Measurements from ENCODE around the gene GPC6. TPM values are rescaled to one million over a fixed set of nuclear protein-coding genes. Genes with fewer than 3 reads are reported as not detected.

Gene GPC6
- total RNA-seq, 1 donor from 2014 or later: not detected

DNA sequence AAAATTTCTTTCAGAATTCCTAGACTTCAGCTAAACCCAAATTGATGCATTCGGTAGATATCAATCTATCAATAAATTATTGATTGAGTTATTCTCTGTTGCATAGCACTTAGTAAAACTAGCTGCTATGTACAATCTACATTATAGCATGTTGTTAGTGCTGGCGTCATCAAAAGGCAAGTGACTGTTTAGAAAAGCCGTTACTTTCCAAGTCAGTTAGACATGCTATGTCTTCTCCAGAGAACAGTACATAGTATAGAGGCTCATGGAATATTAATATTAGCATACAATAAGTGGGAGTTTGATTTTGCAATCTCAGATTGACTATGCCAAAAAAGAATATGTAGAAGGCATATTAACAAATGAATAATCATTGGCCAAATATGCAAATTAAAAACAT lies 1087.3 kb downstream of the GPC6 start:
- POLR2A ChIA-PET: no interaction called here
- Mint-ChIP-seq H3K4me1 (peaks cover 5% of the 10 kb centered on the region), H3K27ac (no peak overlapping the region), H3K36me3 (ENCODE audit: low read depth) (no peaks in the 10 kb centered on the region), H3K4me3 (no peak overlapping the region), H3K27me3 (no peaks in the 10 kb centered on the region), H3K9me3 (no peaks in the 10 kb centered on the region)
- CTCF ChIA-PET: no interaction called here
- intact Hi-C loops (cut with micrococcal nuclease): no loop called here
- ATAC-seq (ENCODE audit: low read depth): no peak
- DNase-seq: no peak
- TF ChIP-seq, protein P1, sequence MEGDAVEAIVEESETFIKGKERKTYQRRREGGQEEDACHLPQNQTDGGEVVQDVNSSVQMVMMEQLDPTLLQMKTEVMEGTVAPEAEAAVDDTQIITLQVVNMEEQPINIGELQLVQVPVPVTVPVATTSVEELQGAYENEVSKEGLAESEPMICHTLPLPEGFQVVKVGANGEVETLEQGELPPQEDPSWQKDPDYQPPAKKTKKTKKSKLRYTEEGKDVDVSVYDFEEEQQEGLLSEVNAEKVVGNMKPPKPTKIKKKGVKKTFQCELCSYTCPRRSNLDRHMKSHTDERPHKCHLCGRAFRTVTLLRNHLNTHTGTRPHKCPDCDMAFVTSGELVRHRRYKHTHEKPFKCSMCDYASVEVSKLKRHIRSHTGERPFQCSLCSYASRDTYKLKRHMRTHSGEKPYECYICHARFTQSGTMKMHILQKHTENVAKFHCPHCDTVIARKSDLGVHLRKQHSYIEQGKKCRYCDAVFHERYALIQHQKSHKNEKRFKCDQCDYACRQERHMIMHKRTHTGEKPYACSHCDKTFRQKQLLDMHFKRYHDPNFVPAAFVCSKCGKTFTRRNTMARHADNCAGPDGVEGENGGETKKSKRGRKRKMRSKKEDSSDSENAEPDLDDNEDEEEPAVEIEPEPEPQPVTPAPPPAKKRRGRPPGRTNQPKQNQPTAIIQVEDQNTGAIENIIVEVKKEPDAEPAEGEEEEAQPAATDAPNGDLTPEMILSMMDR (IDR thresholded peaks at IDR 0.05): no peak

DNA sequence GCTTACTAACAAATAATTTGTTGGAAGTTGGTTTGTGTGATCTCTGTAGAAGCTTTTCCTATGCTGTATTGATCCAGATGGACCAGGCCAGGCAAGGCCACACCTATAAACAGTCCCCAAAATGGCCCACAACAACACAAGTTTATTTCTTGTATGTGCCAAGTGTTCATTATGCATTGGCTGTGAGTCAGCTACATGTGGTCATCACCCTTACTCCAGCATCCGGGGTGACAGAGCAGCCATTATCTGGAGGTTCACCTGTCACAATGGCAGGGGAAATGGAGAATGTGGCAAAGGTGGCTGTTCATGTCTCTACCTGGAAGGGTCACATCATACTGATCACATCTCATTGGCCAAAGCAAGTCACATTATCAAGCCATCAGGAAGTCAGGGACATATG lies 1088.6 kb downstream of the GPC6 start:
- no peaks in the 10 kb centered on the region for H3K36me3 Mint-ChIP-seq (ENCODE audit: low read depth)
- H3K9me3 Mint-ChIP-seq: no peaks in the 10 kb centered on the region
- H3K27me3 Mint-ChIP-seq: no peaks in the 10 kb centered on the region
- no peak overlapping the region for H3K27ac Mint-ChIP-seq
- H3K4me1 Mint-ChIP-seq: peaks cover 5% of the 10 kb centered on the region
- CTCF ChIA-PET: no interaction called here
- ATAC-seq (ENCODE audit: low read depth) (no peak), DNase-seq (no peak)
- TF ChIP-seq, protein P1 (IDR thresholded peaks at IDR 0.05): no peak
- POLR2A ChIA-PET: no interaction called here
- intact Hi-C loops (cut with micrococcal nuclease): no loop called here
- H3K4me3 Mint-ChIP-seq: no peak overlapping the region

DNA sequence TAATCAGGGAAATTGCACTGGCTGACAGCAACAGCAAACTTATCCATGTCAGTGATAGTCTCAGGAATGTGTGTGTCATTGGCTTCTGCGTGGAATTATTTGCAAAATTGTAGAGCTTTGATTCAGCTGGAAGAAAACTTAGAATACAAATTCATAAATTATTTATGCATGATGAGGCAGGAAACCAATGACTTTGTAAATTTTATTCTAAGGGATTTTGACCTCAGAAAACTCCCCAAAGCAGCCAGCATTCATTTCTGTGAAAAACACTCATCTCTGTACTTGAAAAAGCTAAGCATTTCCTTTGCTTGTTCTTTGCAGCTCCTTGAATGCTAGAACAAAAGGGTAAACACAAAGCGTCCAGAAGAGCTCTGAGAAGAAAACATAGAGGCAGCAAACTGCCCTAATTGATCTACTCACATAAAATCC lies 1090.5 kb downstream of the GPC6 start:
- CTCF ChIA-PET: no interaction called here
- intact Hi-C loops (cut with micrococcal nuclease): no loop called here
- Mint-ChIP-seq H3K27ac (no peak overlapping the region), H3K4me1 (peaks cover 5% of the 10 kb centered on the region), H3K27me3 (no peaks in the 10 kb centered on the region), H3K36me3 (ENCODE audit: low read depth) (no peaks in the 10 kb centered on the region), H3K4me3 (no peak overlapping the region), H3K9me3 (peaks cover 6% of the 10 kb centered on the region)
- ATAC-seq (ENCODE audit: low read depth) (no peak), DNase-seq (no peak)
- TF ChIP-seq, protein P1 (IDR thresholded peaks at IDR 0.05): no peak
- POLR2A ChIA-PET: no interaction called here

DNA sequence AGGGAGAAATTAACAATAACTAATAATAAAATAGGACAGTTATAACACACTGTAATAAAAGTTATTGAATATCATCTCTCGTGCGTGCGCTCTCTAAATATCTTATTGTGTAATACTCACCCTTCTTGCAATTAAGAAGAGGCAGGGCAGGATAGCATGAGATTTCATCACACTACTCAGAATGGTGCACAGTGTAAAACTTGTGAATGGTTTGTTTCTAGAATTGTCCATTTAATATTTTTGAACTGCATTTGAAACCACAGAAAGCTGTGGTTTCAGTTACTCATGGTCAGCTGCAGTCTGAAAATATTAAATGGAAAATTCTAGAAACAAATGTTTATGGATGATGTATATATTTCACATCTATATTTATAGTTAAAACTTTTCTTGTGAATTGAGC lies 1091.8 kb downstream of the GPC6 start:
- intact Hi-C loops (cut with micrococcal nuclease): no loop called here
- ATAC-seq (ENCODE audit: low read depth) (no peak), DNase-seq (no peak)
- no peaks in the 10 kb centered on the region for H3K36me3 Mint-ChIP-seq (ENCODE audit: low read depth)
- H3K9me3 Mint-ChIP-seq: peaks cover 6% of the 10 kb centered on the region
- CTCF ChIA-PET: no interaction called here
- POLR2A ChIA-PET: no interaction called here
- H3K27ac Mint-ChIP-seq: no peak overlapping the region
- peaks cover 12% of the 10 kb centered on the region for H3K4me1 Mint-ChIP-seq
- H3K27me3 Mint-ChIP-seq: no peaks in the 10 kb centered on the region
- no peak overlapping the region for H3K4me3 Mint-ChIP-seq
- TF ChIP-seq, protein P1 (IDR thresholded peaks at IDR 0.05): no peak

DNA sequence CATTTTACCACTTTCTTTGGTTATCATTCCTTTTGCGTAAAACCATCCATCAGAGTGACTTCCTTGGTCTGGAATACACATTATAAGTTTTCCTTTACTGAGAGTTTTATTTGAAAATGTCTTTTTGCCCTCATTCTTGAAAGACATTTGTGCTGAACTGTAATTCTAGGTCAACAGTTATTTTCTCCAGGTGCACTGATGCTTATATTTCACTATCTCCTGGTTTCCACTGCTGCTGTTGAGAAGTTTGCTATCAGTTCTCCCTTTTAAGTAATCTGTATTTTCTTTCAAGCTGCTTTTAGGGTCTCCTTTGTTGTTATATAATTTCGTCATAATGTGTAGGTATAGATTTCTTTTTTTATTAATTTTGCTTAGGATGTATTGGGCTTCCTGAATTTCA lies 1092.9 kb downstream of the GPC6 start:
- no peaks in the 10 kb centered on the region for H3K36me3 Mint-ChIP-seq (ENCODE audit: low read depth)
- POLR2A ChIA-PET: no interaction called here

More for the DNA sequence above, 1092.9 kb downstream of the GPC6 start:
- H3K9me3 Mint-ChIP-seq: peaks cover 6% of the 10 kb centered on the region
- TF ChIP-seq, protein P1 (IDR thresholded peaks at IDR 0.05): no peak
- H3K4me1 Mint-ChIP-seq: peaks cover 21% of the 10 kb centered on the region
- no peak overlapping the region for H3K27ac Mint-ChIP-seq
- intact Hi-C loops (cut with micrococcal nuclease): no loop called here
- DNase-seq (no peak), ATAC-seq (ENCODE audit: low read depth) (no peak)
- CTCF ChIA-PET: no interaction called here
- no peak overlapping the region for H3K4me3 Mint-ChIP-seq
- H3K27me3 Mint-ChIP-seq: no peaks in the 10 kb centered on the region
